Hepatocyte (in vitro differentiated cells): ENCODE results near the gene NR6A1. TPM values are rescaled to one million over a fixed set of nuclear protein-coding genes. Genes with fewer than 3 reads are reported as not detected.

ENCODE experiments used
- DNase-seq: peaks from one replicate; pipeline ENCODE4 v3.0.0-alpha.2; 2016; ENCODE audit warnings: low spot score
- H2AFZ ChIP-seq: fragments of 200-600 bp; sonication (generic); 2 replicates; pipeline ENCODE4 v1.6.0; 2016; ENCODE audit warnings: antibody characterized with exemption, mild to moderate bottlenecking
- H3K27ac ChIP-seq: fragments of 200-600 bp; sonication (generic); 2 replicates; pipeline ENCODE4 v1.5.1; 2016; ENCODE audit warnings: mild to moderate bottlenecking
- H3K27me3 ChIP-seq: fragments of 200-600 bp; sonication (generic); 2 replicates; pipeline ENCODE4 v1.6.1; 2016
- H3K36me3 ChIP-seq: fragments of 200-600 bp; sonication (generic); replicated peaks from 2 replicates; pipeline ENCODE4 v1.5.1; 2016; ENCODE audit warnings: low read depth; ENCODE audit not compliant: insufficient read depth
- H3K4me1 ChIP-seq: fragments of 200-600 bp; sonication (generic); 2 replicates; pipeline ENCODE4 v1.5.1; 2016; ENCODE audit warnings: mild to moderate bottlenecking, moderate library complexity; ENCODE audit not compliant: insufficient read depth
- H3K4me2 ChIP-seq: fragments of 200-600 bp; sonication (generic); 2 replicates; pipeline ENCODE4 v1.6.0; 2016
- H3K4me3 ChIP-seq: fragments of 200-600 bp; sonication (generic); 2 replicates; pipeline ENCODE4 v1.5.1; 2016; ENCODE audit warnings: mild to moderate bottlenecking
- H3K79me2 ChIP-seq: fragments of 200-600 bp; sonication (generic); 2 replicates; pipeline ENCODE4 v1.6.0; 2017; ENCODE audit warnings: mild to moderate bottlenecking
- H3K9me2 ChIP-seq: fragments of 200-600 bp; sonication (generic); replicated peaks from 2 replicates; pipeline ENCODE4 v1.6.0; 2017; ENCODE audit warnings: mild to moderate bottlenecking; ENCODE audit not compliant: insufficient read depth
- H3K9me3 ChIP-seq: fragments of 200-600 bp; sonication (generic); 2 replicates; pipeline ENCODE4 v1.5.1; 2016; ENCODE audit warnings: low read depth, mild to moderate bottlenecking
- H4K20me1 ChIP-seq: fragments of 200-600 bp; sonication (generic); 2 replicates; pipeline ENCODE4 v1.6.0; 2016; ENCODE audit warnings: mild to moderate bottlenecking; ENCODE audit not compliant: insufficient read depth, poor library complexity, severe bottlenecking
- EZH2 ChIP-seq: fragments of 200-600 bp; sonication (generic); IDR thresholded peaks from 2 replicates; pipeline ENCODE4 v1.6.1; 2016; ENCODE audit warnings: antibody characterized with exemption, mild to moderate bottlenecking, borderline replicate concordance
- EZH2phosphoT487 ChIP-seq: fragments of 200-600 bp; sonication (generic); IDR thresholded peaks from one replicate; pipeline ENCODE4 v1.6.1; 2018; ENCODE audit warnings: antibody characterized with exemption, mild to moderate bottlenecking, low read depth, moderate library complexity; ENCODE audit not compliant: unreplicated experiment, severe bottlenecking
- WGBS: methylation state at CpG from one replicate; pipeline ENCODE4 v1.1.6; 2016; ENCODE audit warnings: low lambda C conversion rate; ENCODE audit errors: missing lambda C conversion rate; 5-methylcytosine and 5-hydroxymethylcytosine counted together
- polyA plus RNA-seq: library from polyadenylated mRNA; unstranded; fragments of >200 nt; fragmentation: Nextera tagmentation; extraction: Ambion mirVana; gene quantifications from 2 replicates; pipeline ENCODE4 v1.2.1, GENCODE V29; 2016
- total RNA-seq: library from RNA; depleted of rRNA; stranded (reverse); fragments of >200 nt; gene quantifications from 2 replicates; pipeline ENCODE4 v1.2.3, GENCODE V29; 2014
- TF ChIP-seq, protein P1 (sequence below): fragments of 200-600 bp; sonication (generic); IDR thresholded peaks from 2 replicates; pipeline ENCODE4 v1.5.1; 2016; ENCODE audit warnings: antibody characterized with exemption, mild to moderate bottlenecking; ENCODE audit not compliant: poor library complexity

NR6A1 gene
- total and polyA plus RNA-seq, 2 experiments from 2014 or later, result 1.2 to 4.0 TPM

GRCh38 chr9:124795881-124796431 lies 24.8 kb upstream of the NR6A1 start:
- Histone ChIP-seq H3K9me3 (no peaks in the 10 kb centered on the region), H3K4me1 (no peaks in the 10 kb centered on the region), H4K20me1 (no peaks in the 10 kb centered on the region), H3K4me2 (no peak overlapping the region), H3K36me3 (no peaks in the 10 kb centered on the region), H3K79me2 (no peaks in the 10 kb centered on the region), H2AFZ (no peak overlapping the region), H3K27ac (no peak overlapping the region), H3K4me3 (no peak overlapping the region), H3K9me2 (no peaks in the 10 kb centered on the region), H3K27me3 (no peaks in the 10 kb centered on the region)
- TF ChIP-seq EZH2 (no peak), EZH2phosphoT487 (no peak)
- TF ChIP-seq, protein P1, sequence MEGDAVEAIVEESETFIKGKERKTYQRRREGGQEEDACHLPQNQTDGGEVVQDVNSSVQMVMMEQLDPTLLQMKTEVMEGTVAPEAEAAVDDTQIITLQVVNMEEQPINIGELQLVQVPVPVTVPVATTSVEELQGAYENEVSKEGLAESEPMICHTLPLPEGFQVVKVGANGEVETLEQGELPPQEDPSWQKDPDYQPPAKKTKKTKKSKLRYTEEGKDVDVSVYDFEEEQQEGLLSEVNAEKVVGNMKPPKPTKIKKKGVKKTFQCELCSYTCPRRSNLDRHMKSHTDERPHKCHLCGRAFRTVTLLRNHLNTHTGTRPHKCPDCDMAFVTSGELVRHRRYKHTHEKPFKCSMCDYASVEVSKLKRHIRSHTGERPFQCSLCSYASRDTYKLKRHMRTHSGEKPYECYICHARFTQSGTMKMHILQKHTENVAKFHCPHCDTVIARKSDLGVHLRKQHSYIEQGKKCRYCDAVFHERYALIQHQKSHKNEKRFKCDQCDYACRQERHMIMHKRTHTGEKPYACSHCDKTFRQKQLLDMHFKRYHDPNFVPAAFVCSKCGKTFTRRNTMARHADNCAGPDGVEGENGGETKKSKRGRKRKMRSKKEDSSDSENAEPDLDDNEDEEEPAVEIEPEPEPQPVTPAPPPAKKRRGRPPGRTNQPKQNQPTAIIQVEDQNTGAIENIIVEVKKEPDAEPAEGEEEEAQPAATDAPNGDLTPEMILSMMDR, result no peak
- WGBS, result 80% methylated on average over 9 of the region's 9 CpGs
- DNase-seq, result no peak

DNA sequence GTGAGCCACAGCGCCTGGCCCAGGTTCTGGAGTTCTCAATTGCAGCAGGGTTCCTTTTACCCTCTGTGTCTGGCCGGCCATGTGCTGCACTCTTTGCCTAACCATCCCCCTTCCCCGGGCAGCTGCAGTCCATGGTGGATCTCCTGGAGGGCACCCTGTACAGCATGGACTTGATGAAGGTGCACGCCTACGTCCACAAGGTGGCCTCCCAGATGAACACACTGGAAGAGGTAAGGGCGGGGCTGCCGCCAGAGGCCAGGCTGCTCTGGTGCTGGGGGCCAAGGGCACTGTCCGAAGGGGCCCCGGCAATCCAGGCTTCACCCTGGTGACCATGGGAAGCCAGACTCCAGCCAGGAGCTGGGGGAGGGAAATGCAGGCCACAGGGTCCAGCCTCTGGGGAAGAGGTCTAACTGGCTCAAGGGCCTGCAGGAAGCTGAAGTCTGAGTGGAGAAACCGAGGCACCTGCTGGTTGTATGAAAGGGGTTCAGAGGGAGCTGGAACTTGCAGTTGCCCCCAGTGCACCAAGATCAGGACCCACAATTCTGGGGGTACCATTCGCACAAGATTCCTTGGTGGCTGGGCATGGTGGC lies 23.9 kb upstream of the NR6A1 start:
- Histone ChIP-seq H3K4me3 (no peak overlapping the region), H3K27ac (no peak overlapping the region), H3K4me2 (no peak overlapping the region), H3K4me1 (no peaks in the 10 kb centered on the region), H3K9me2 (no peaks in the 10 kb centered on the region), H2AFZ (no peak overlapping the region), H3K9me3 (no peaks in the 10 kb centered on the region), H3K36me3 (no peaks in the 10 kb centered on the region), H4K20me1 (no peaks in the 10 kb centered on the region), H3K79me2 (no peaks in the 10 kb centered on the region), H3K27me3 (no peaks in the 10 kb centered on the region)
- 73% methylated on average over 11 of the region's 11 CpGs for WGBS
- no peak for TF ChIP-seq EZH2
- no peak for TF ChIP-seq EZH2phosphoT487
- TF ChIP-seq, protein P1, result peak; percentile 21
- peak; percentile 56 for DNase-seq

DNA sequence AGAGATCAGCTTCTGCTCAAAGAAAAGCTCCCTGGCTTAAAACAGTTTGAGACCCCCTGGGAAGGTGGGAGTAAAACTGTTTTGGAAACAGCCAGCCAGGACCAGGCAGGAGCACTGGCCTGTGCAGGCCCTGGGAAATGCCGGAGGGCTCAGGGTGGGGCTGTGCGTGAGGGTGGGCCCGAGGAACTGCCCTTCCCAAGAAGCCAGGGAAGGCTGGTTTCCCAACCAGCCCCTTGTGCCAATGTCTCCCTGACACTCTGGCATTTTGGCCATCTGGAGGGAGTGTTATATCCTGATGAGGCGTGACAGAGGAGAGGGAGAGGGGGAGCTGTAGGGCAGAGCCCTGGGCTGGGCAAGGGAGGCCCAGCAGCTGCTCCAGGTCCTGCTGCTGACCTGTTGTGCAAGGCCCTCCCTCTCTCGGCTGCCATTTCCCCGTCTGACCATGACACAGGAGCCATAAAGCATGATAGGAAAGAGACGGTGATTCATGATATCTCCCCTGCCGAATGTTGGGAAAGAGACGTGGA lies 22.0 kb upstream of the NR6A1 start:
- no peak for DNase-seq
- no peaks in the 10 kb centered on the region for H3K27me3 ChIP-seq
- H4K20me1 ChIP-seq, result no peaks in the 10 kb centered on the region
- no peaks in the 10 kb centered on the region for H3K36me3 ChIP-seq
- TF ChIP-seq EZH2, result no peak
- TF ChIP-seq, protein P1, result no peak
- TF ChIP-seq EZH2phosphoT487, result no peak
- no peak overlapping the region for H3K27ac ChIP-seq
- no peaks in the 10 kb centered on the region for H3K9me3 ChIP-seq
- H3K4me1 ChIP-seq, result no peaks in the 10 kb centered on the region
- no peak overlapping the region for H3K4me2 ChIP-seq
- 78% methylated on average over 9 of the region's 9 CpGs for WGBS
- H2AFZ ChIP-seq, result no peak overlapping the region
- H3K9me2 ChIP-seq, result no peaks in the 10 kb centered on the region
- no peak overlapping the region for H3K4me3 ChIP-seq
- no peaks in the 10 kb centered on the region for H3K79me2 ChIP-seq
